GM19023 (cell line): ENCODE data around the gene PPP1R36.
"Not testable (repeated sequence)": the region's sequence is repeated elsewhere in the genome, so short reads cannot be mapped to it uniquely, and the experiment has no call there.

Source experiments
- ATAC-seq: cut with Tn5 transposase; IDR thresholded peaks from one replicate; pipeline ENCODE4 v1.9.1; 2021; ENCODE audit warnings: mild to moderate bottlenecking, moderate library complexity; ENCODE audit not compliant: unreplicated experiment

PPP1R36 gene

GRCh38 chr14:64563696-64564095 lies 13.9 kb downstream of the PPP1R36 start:
- ATAC-seq: no peak

GRCh38 chr14:64566651-64567122 lies 16.9 kb downstream of the PPP1R36 start:
- no peak for ATAC-seq

GRCh38 chr14:64569138-64569631 lies 19.4 kb downstream of the PPP1R36 start:
- no peak for ATAC-seq

- not testable (repeated sequence) for ATAC-seq
Measured at GRCh38 chr14:64569646-64570045, 19.9 kb downstream of the PPP1R36 start.

- no peak for ATAC-seq
Measured at GRCh38 chr14:64572386-64573104, 22.8 kb downstream of the PPP1R36 start.

GRCh38 chr14:64573109-64573508 lies 23.3 kb downstream of the PPP1R36 start:
- no peak for ATAC-seq

GRCh38 chr14:64574371-64575107 lies 24.8 kb downstream of the PPP1R36 start:
- ATAC-seq: no peak

- ATAC-seq: no peak
Measured at GRCh38 chr14:64577211-64577610, 27.4 kb downstream of the PPP1R36 start.

GRCh38 chr14:64580467-64580866 lies 30.7 kb downstream of the PPP1R36 start:
- ATAC-seq: no peak

GRCh38 chr14:64581363-64581762 lies 31.6 kb downstream of the PPP1R36 start:
- ATAC-seq: no peak

- no peak for ATAC-seq
Measured at GRCh38 chr14:64581817-64582216, 32.1 kb downstream of the PPP1R36 start.

- no peak for ATAC-seq
Measured at GRCh38 chr14:64584190-64584589, 34.4 kb downstream of the PPP1R36 start.

GRCh38 chr14:64591809-64592208 lies 42.0 kb downstream of the PPP1R36 start:
- no peak for ATAC-seq

GRCh38 chr14:64594438-64594837 lies 44.7 kb downstream of the PPP1R36 start:
- ATAC-seq: no peak

- no peak for ATAC-seq
Measured at GRCh38 chr14:64598404-64598803, 48.6 kb downstream of the PPP1R36 start.

GRCh38 chr14:64601571-64601970 lies 51.8 kb downstream of the PPP1R36 start:
- ATAC-seq: no peak

GRCh38 chr14:64602826-64603225 lies 53.1 kb downstream of the PPP1R36 start:
- ATAC-seq: no peak

GRCh38 chr14:64604001-64604400 lies 54.2 kb downstream of the PPP1R36 start:
- no peak for ATAC-seq

GRCh38 chr14:64604881-64605280 lies 55.1 kb downstream of the PPP1R36 start:
- no peak for ATAC-seq

- no peak for ATAC-seq
Measured at GRCh38 chr14:64605926-64606685, 56.3 kb downstream of the PPP1R36 start.

- no peak for ATAC-seq
Measured at GRCh38 chr14:64610049-64610746, 60.4 kb downstream of the PPP1R36 start.
